CD14-positive monocyte (primary cell): ENCODE results near the gene DUSP28. TPM values are rescaled to one million over a fixed set of nuclear protein-coding genes. Genes with fewer than 3 reads are reported as not detected.
A peak's percentile ranks its signal among the peaks of the same experiment; 100 is the strongest.

ENCODE experiments used
- DNase-seq, 3 donors: peaks; one replicate each; pipeline ENCODE4 v3.0.0-alpha.2; 2011 to 2022
- H2AFZ ChIP-seq: 2 replicates; pipeline ENCODE4 v1.6.0; 2012; ENCODE audit warnings: mild to moderate bottlenecking, low read depth, low read length, inconsistent platforms; ENCODE audit not compliant: insufficient read depth, poor library complexity, severe bottlenecking
- H3K27ac ChIP-seq, 2 donors: 1 replicate in 1 of 2; 2 replicates in 1 of 2; pipeline ENCODE4 v1.5.1; 2012 to 2013; ENCODE audit warnings: low read length in 2 of 2, control low read depth in 1 of 2, inconsistent platforms in 1 of 2, low read depth in 1 of 2, mild to moderate bottlenecking in 1 of 2
- H3K27me3 ChIP-seq, 2 donors: one replicate each; pipeline versions ENCODE4 v1.6.0 to v1.6.1; 2011 to 2013; ENCODE audit warnings: low read length in 2 of 2; ENCODE audit not compliant: control insufficient read depth in 2 of 2, insufficient read depth in 2 of 2
- H3K36me3 ChIP-seq, 2 donors: replicated peaks in 1 of 2; 1 replicate in 1 of 2; 2 replicates in 1 of 2; pipeline versions ENCODE4 v1.5.1 to v1.6.1; 2012 to 2013; ENCODE audit warnings: low read length in 2 of 2, control low read depth in 1 of 2, inconsistent platforms in 1 of 2, mild to moderate bottlenecking in 1 of 2; ENCODE audit not compliant: insufficient read depth in 2 of 2, control insufficient read depth in 1 of 2
- H3K4me1 ChIP-seq, 2 donors: 1 replicate in 1 of 2; 2 replicates in 1 of 2; pipeline versions ENCODE4 v1.5.1 to v1.6.1; 2012 to 2013; ENCODE audit warnings: low read length in 2 of 2, control low read depth in 1 of 2, inconsistent platforms in 1 of 2, mild to moderate bottlenecking in 1 of 2, moderate library complexity in 1 of 2; ENCODE audit not compliant: insufficient read depth in 2 of 2, control insufficient read depth in 1 of 2
- H3K4me2 ChIP-seq: replicated peaks from 2 replicates; pipeline ENCODE3; 2012; ENCODE audit warnings: low read length, moderate library complexity, mild to moderate bottlenecking; ENCODE audit not compliant: poor library complexity, severe bottlenecking; ENCODE audit errors: extremely low read depth
- H3K4me3 ChIP-seq, 3 experiments: fragments of 200-600 bp in 1 of 3; sonication (generic) in 1 of 3; replicated peaks in 1 of 3; 1 replicate in 2 of 3; 2 replicates in 1 of 3; pipeline ENCODE4 v1.5.1; 2011 to 2013; ENCODE audit warnings: low read length in 3 of 3, mild to moderate bottlenecking in 3 of 3, control low read depth in 2 of 3, low read depth in 2 of 3, inconsistent platforms in 1 of 3, moderate library complexity in 1 of 3
- H3K79me2 ChIP-seq: 2 replicates; pipeline ENCODE4 v1.6.0; 2012; ENCODE audit warnings: mild to moderate bottlenecking, control low read depth, inconsistent platforms, low read length, moderate library complexity; ENCODE audit not compliant: insufficient read depth
- H3K9ac ChIP-seq: 2 replicates; pipeline ENCODE4 v1.6.0; 2017; ENCODE audit warnings: low read length, mild to moderate bottlenecking; ENCODE audit not compliant: insufficient read depth, poor library complexity, severe bottlenecking
- H3K9me3 ChIP-seq, 2 donors: replicated peaks in 1 of 2; 1 replicate in 1 of 2; 2 replicates in 1 of 2; pipeline versions ENCODE4 v1.5.1 to v1.6.1; 2012 to 2013; ENCODE audit warnings: low read length in 2 of 2, control low read depth in 1 of 2; ENCODE audit not compliant: control insufficient read depth in 1 of 2, insufficient read depth in 1 of 2
- H4K20me1 ChIP-seq: 2 replicates; pipeline ENCODE4 v1.6.0; 2012; ENCODE audit warnings: mild to moderate bottlenecking, low read length, control low read depth, moderate library complexity; ENCODE audit not compliant: insufficient read depth
- H3K27ac Mint-ChIP-seq, 7 donors: one replicate each; pipeline ENCODE4 v1.8.0; 2020; ENCODE audit warnings: mild to moderate bottlenecking in 7 of 7, mixed read lengths in 7 of 7, moderate library complexity in 6 of 7, inconsistent platforms in 2 of 7
- H3K27me3 Mint-ChIP-seq, 3 donors: one replicate each; pipeline ENCODE4 v1.8.0; 2021 to 2022; ENCODE audit warnings: low read depth in 3 of 3, mild to moderate bottlenecking in 3 of 3, mixed read lengths in 3 of 3, moderate library complexity in 3 of 3, inconsistent platforms in 1 of 3
- H3K36me3 Mint-ChIP-seq, 2 donors: one replicate each; pipeline ENCODE4 v1.8.0; 2020; ENCODE audit warnings: mixed read lengths in 2 of 2, inconsistent platforms in 1 of 2, mild to moderate bottlenecking in 1 of 2
- H3K4me1 Mint-ChIP-seq: one replicate; pipeline ENCODE4 v1.8.0; 2020; ENCODE audit warnings: mild to moderate bottlenecking, mixed read lengths
- H3K4me3 Mint-ChIP-seq, 2 donors: one replicate each; pipeline ENCODE4 v1.8.0; 2020; ENCODE audit warnings: mild to moderate bottlenecking in 2 of 2, mixed read lengths in 2 of 2, moderate library complexity in 1 of 2
- H3K9me3 Mint-ChIP-seq, 7 donors: one replicate each; pipeline ENCODE4 v1.8.0; 2020 to 2022; ENCODE audit warnings: mixed read lengths in 7 of 7, mild to moderate bottlenecking in 6 of 7, moderate library complexity in 6 of 7, inconsistent platforms in 2 of 7
- WGBS: methylation state at CpG from one replicate; pipeline ENCODE4 v1.1.5; 2013; ENCODE audit warnings: missing lambda C conversion rate; ENCODE audit not compliant: insufficient coverage; 5-methylcytosine and 5-hydroxymethylcytosine counted together
- intact Hi-C, 2 donors: fragments of 100-400 bp; cut with micrococcal nuclease; formaldehyde crosslinking; loops; one replicate each; pipeline versions ENCODE4 v1.15.0 to v1.15.1; 2023
- polyA plus RNA-seq, 3 donors: library from polyadenylated mRNA; depleted of rRNA in 1 of 3; unstranded in 2 of 3; stranded (reverse) in 1 of 3; fragments of 300-500 nt in 2 of 3; fragments of >200 nt in 1 of 3; fragmentation: Illumina TruSeq in 2 of 3; gene quantifications; 1 replicate in 2 of 3; 2 replicates in 1 of 3; pipeline ENCODE4 v1.2.3, GENCODE V29; 2012 to 2021
- TF ChIP-seq, protein P1 (sequence below): fragments of 200-600 bp; IDR thresholded peaks from one replicate; pipeline ENCODE4 v1.8.0; 2022; ENCODE audit warnings: antibody characterized with exemption, mild to moderate bottlenecking

Gene DUSP28
- polyA plus RNA-seq, 3 donors = 10.8 to 17.7 (median 17.1) TPM

DNA sequence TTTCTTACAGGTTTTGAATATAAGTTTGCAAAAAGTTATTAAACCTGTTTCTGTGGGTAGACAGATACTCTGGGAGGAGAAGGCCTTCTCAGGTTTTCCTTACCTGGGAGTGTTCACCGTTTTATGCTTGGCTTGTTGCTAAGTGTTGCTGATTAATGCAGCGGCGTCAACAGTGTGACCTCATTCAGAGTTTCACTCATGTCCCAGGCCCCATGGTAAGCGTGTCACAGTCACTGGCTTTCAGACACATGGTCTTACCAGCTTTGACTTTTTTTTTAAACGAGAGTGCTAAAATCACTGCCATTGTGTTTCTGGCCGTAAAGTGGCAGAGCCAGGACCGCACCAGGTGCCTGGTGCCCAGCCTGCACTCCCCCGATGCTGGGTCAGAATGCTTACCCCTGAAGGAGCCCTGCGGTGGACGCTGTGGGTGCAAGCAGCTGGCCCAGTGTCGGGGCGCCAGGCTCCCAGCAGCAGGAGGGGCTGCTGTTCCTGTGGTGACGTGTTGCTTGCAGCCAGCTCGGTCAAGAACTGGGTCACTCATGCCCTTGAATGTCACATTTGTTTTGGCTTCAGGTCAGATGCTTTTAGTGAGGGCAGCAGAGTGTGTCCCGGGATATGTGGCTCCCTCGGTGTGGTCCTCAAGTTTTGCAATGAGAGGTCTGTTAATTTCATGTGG lies 29.8 kb downstream of the DUSP28 start:
- H3K27me3 Mint-ChIP-seq = peaks cover 0 to 2% (median 0%) of the 10 kb centered on the region in 3 donors
- Histone ChIP-seq H3K4me2 (no peak overlapping the region), H3K79me2 (peaks cover 75% of the 10 kb centered on the region), H3K27ac (no peak overlapping the region), H3K4me1 (peaks cover 26 to 31% of the 10 kb centered on the region in 2 donors), H3K4me3 (no peak overlapping the region), H2AFZ (no peak overlapping the region), H3K9me3 (no peaks in the 10 kb centered on the region), H3K9ac (no peak overlapping the region), H3K27me3 (no peaks in the 10 kb centered on the region), H3K36me3 (peaks cover 40 to 61% of the 10 kb centered on the region in 2 donors), H4K20me1 (peaks cover 63% of the 10 kb centered on the region)
- peaks cover 31% of the 10 kb centered on the region for H3K4me1 Mint-ChIP-seq
- TF ChIP-seq, protein P1, sequence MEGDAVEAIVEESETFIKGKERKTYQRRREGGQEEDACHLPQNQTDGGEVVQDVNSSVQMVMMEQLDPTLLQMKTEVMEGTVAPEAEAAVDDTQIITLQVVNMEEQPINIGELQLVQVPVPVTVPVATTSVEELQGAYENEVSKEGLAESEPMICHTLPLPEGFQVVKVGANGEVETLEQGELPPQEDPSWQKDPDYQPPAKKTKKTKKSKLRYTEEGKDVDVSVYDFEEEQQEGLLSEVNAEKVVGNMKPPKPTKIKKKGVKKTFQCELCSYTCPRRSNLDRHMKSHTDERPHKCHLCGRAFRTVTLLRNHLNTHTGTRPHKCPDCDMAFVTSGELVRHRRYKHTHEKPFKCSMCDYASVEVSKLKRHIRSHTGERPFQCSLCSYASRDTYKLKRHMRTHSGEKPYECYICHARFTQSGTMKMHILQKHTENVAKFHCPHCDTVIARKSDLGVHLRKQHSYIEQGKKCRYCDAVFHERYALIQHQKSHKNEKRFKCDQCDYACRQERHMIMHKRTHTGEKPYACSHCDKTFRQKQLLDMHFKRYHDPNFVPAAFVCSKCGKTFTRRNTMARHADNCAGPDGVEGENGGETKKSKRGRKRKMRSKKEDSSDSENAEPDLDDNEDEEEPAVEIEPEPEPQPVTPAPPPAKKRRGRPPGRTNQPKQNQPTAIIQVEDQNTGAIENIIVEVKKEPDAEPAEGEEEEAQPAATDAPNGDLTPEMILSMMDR = no peak
- DNase-seq = no peak
- 95% methylated on average over 16 of the region's 16 CpGs for WGBS
- intact Hi-C loops = loop anchor here (5.0 to 10.0 kb wide), 3 partner anchors 32 to 565 kb away; partner anchors contain the start of gene NDUFA10 (in 1 of the 2)
- H3K36me3 Mint-ChIP-seq = peaks cover 41 to 59% of the 10 kb centered on the region in 2 donors
- peak overlapping the region in 1 of 7 donors; percentile 10 for H3K27ac Mint-ChIP-seq
- no peaks in the 10 kb centered on the region for H3K9me3 Mint-ChIP-seq
- no peak overlapping the region for H3K4me3 Mint-ChIP-seq

DNA sequence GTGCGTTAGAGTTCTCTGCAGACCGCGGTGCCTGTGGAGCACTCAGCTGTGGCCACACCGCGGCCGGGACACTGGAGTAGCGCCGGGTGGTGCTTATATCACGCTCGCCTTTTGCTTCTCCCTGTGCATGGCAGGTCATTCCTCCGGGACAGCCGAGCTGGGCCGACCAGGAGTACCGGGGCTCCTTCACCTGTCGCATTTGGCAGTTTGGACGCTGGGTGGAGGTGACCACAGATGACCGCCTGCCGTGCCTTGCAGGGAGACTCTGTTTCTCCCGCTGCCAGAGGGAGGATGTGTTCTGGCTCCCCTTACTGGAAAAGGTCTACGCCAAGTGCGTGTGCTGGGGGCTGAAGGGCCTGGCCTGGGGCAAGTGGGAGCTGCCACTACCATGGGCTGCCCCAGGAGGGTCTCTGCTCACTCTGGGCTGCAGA lies 30.5 kb downstream of the DUSP28 start:
- H2AFZ ChIP-seq = no peak overlapping the region
- peaks cover 64% of the 10 kb centered on the region for H4K20me1 ChIP-seq
- no peaks in the 10 kb centered on the region for H3K27me3 ChIP-seq
- H3K4me1 ChIP-seq = peaks cover 19 to 24% of the 10 kb centered on the region in 2 donors
- H3K4me3 ChIP-seq = no peak overlapping the region
- H3K27ac ChIP-seq = no peak overlapping the region
- H3K27me3 Mint-ChIP-seq = peaks cover 0 to 2% (median 0%) of the 10 kb centered on the region in 3 donors
- peaks cover 47 to 68% of the 10 kb centered on the region in 2 donors for H3K36me3 ChIP-seq
- H3K9ac ChIP-seq = no peak overlapping the region
- peaks cover 43 to 66% of the 10 kb centered on the region in 2 donors for H3K36me3 Mint-ChIP-seq
- H3K79me2 ChIP-seq = peaks cover 68% of the 10 kb centered on the region
- WGBS = 98% methylated on average over 21 of the region's 21 CpGs
- H3K4me3 Mint-ChIP-seq = no peak overlapping the region
- H3K4me2 ChIP-seq = no peak overlapping the region
- peaks cover 24% of the 10 kb centered on the region for H3K4me1 Mint-ChIP-seq
- no peaks in the 10 kb centered on the region for H3K9me3 Mint-ChIP-seq
- TF ChIP-seq, protein P1 = no peak
- no peaks in the 10 kb centered on the region for H3K9me3 ChIP-seq
- intact Hi-C loops = no loop called here
- no peak overlapping the region for H3K27ac Mint-ChIP-seq
- no peak for DNase-seq
